NCI-H1092 (cell line): ENCODE data around the gene PSPH.
A peak's percentile ranks its signal among the peaks of the same experiment; 100 is the strongest.
"Not testable (repeated sequence)": the region's sequence is repeated elsewhere in the genome, so short reads cannot be mapped to it uniquely, and the experiment has no call there.

Source experiments
- DNase-seq: peaks from one replicate; lab custom pipeline; 2025; lab: John Stamatoyannopoulos, UW

Gene PSPH

GRCh38 chr7:56062382-56062781 is 11.1 kb upstream of the PSPH start:
- no peak for DNase-seq

GRCh38 chr7:56053993-56054392 is 2.7 kb upstream of the PSPH start:
- DNase-seq, result no peak

- DNase-seq, result no peak
Measured at GRCh38 chr7:56053379-56053778, 2.1 kb upstream of the PSPH start.

- DNase-seq, result no peak
Measured at GRCh38 chr7:56051053-56051338, 248 bp downstream of the PSPH start.

- peak; percentile 22 for DNase-seq
Measured at GRCh38 chr7:56048763-56049162, 2.5 kb downstream of the PSPH start.

- no peak for DNase-seq
Measured at GRCh38 chr7:56048245-56048644, 3.0 kb downstream of the PSPH start.

- not testable (repeated sequence) for DNase-seq
Measured at GRCh38 chr7:56047446-56048116, 3.7 kb downstream of the PSPH start.

GRCh38 chr7:56046721-56047445 is 4.4 kb downstream of the PSPH start:
- no peak for DNase-seq

- DNase-seq, result not testable (repeated sequence)
Measured at GRCh38 chr7:56045758-56046157, 5.5 kb downstream of the PSPH start.

GRCh38 chr7:56040730-56041129 is 10.5 kb downstream of the PSPH start:
- DNase-seq, result no peak

GRCh38 chr7:56033671-56034432 is 17.4 kb downstream of the PSPH start:
- DNase-seq, result peak; percentile 66

- not testable (repeated sequence) for DNase-seq
Measured at GRCh38 chr7:56032578-56032977, 18.7 kb downstream of the PSPH start.

GRCh38 chr7:56031556-56031955 is 19.7 kb downstream of the PSPH start:
- DNase-seq, result not testable (repeated sequence)

GRCh38 chr7:56030340-56030739 is 20.9 kb downstream of the PSPH start:
- no peak for DNase-seq

- no peak for DNase-seq
Measured at GRCh38 chr7:56028942-56029630, 22.2 kb downstream of the PSPH start.

GRCh38 chr7:56026538-56026937 is 24.7 kb downstream of the PSPH start:
- no peak for DNase-seq

- DNase-seq, result no peak
Measured at GRCh38 chr7:56023500-56023899, 27.7 kb downstream of the PSPH start.

GRCh38 chr7:56019501-56019900 is 31.7 kb downstream of the PSPH start:
- DNase-seq, result no peak

- DNase-seq, result not testable (repeated sequence)
Measured at GRCh38 chr7:56017015-56017414, 34.2 kb downstream of the PSPH start.

- no peak for DNase-seq
Measured at GRCh38 chr7:56009695-56010094, 41.5 kb downstream of the PSPH start.

- no peak for DNase-seq
Measured at GRCh38 chr7:56007891-56008290, 43.4 kb downstream of the PSPH start.

GRCh38 chr7:56007167-56007652 is 44.0 kb downstream of the PSPH start:
- DNase-seq, result no peak
